IMR-90 (cell line): Measurements from ENCODE around the gene GEMIN8.

Experiments used
- CEBPB ChIP-seq: IDR thresholded peaks from 2 replicates; pipeline ENCODE4 v1.6.1; 2012; ENCODE audit warnings: low read depth, low read length, improper control_type of control experiment
- CHD1 ChIP-seq: IDR thresholded peaks from 2 replicates; pipeline ENCODE4 v1.6.1; 2012; ENCODE audit warnings: low read depth, low read length, improper control_type of control experiment
- CTCF ChIP-seq: conservative IDR thresholded peaks from 2 replicates; pipeline ENCODE4 v1.5.1; 2012; ENCODE audit warnings: mild to moderate bottlenecking, low read depth, low read length, improper control_type of control experiment
- FOS ChIP-seq: fragments of 150-350 bp; IDR thresholded peaks from 2 replicates; pipeline ENCODE4 v1.6.1; 2016; ENCODE audit warnings: low read depth, low read length
- POLR2A ChIP-seq: IDR thresholded peaks from 2 replicates; pipeline ENCODE4 v1.6.1; 2012; ENCODE audit warnings: mild to moderate bottlenecking, low read depth, low read length
- RFX5 ChIP-seq: IDR thresholded peaks from 2 replicates; pipeline ENCODE4 v1.8.0; 2012; ENCODE audit warnings: low read depth, mild to moderate bottlenecking, low read length, moderate library complexity
- USF2 ChIP-seq: fragments of 150-350 bp; IDR thresholded peaks from 2 replicates; pipeline ENCODE4 v1.6.1; 2017; ENCODE audit warnings: mild to moderate bottlenecking, antibody characterized with exemption, low read length, low read depth

GRCh38 chrX:14056206-14056605, 26.5 kb upstream of the GEMIN8 start:
- TF ChIP-seq CTCF (no peak), CHD1 (no peak), POLR2A (no peak), RFX5 (no peak), CEBPB (no peak), USF2 (no peak), FOS (no peak)
